NT2/D1 (cell line): ENCODE results near the gene APOBEC3H.

Experiments
- SUZ12 ChIP-seq: IDR thresholded peaks from 2 replicates; pipeline ENCODE4 v1.6.1; 2011; ENCODE audit not compliant: insufficient read length, insufficient read depth; ENCODE audit errors: extremely low read depth
- YY1 ChIP-seq: IDR thresholded peaks from 2 replicates; pipeline ENCODE4 v1.6.1; 2011; ENCODE audit not compliant: insufficient read length, insufficient read depth
- ZNF274 ChIP-seq: IDR thresholded peaks from 2 replicates; pipeline ENCODE4 v1.6.1; 2011; ENCODE audit warnings: mild to moderate bottlenecking, low read depth, low read length

GRCh38 chr22:39089928-39090327 is 7.1 kb upstream of the APOBEC3H start:
- TF ChIP-seq ZNF274 (no peak), YY1 (no peak), SUZ12 (no peak)
